HepG2 (cell line): Measurements from ENCODE around the gene GP1BA. TPM values are rescaled to one million over a fixed set of nuclear protein-coding genes. Genes with fewer than 3 reads are reported as not detected.

Source experiments
- CREB1 ChIP-seq, 2 experiments: fragments of 450-650 bp in 1 of 2; IDR thresholded peaks; 2 replicates each; pipeline ENCODE4 v1.6.1; 2016 to 2017; ENCODE audit warnings: control low read depth in 1 of 2, mild to moderate bottlenecking in 1 of 2, missing compliant biosample characterization in 1 of 2, missing genetic modification characterization in 1 of 2
- ELF1 ChIP-seq: sonication (generic); formaldehyde crosslinking; IDR thresholded peaks from 2 replicates; pipeline ENCODE4 v1.4.0; 2020; ENCODE audit warnings: missing genetic modification reagents
- HNRNPK ChIP-seq: fragments of 200-400 bp; formaldehyde crosslinking; IDR thresholded peaks from 2 replicates; pipeline ENCODE4 v1.6.1; 2018; ENCODE audit warnings: low read length, low read depth, moderate library complexity, mild to moderate bottlenecking; ENCODE audit not compliant: poor library complexity, severe bottlenecking
- KAT2B ChIP-seq: fragments of 150-350 bp; IDR thresholded peaks from 2 replicates; pipeline ENCODE4 v1.6.1; 2014; ENCODE audit warnings: low read depth, low read length, borderline replicate concordance
- KDM2A ChIP-seq: sonication (generic); formaldehyde crosslinking; IDR thresholded peaks from 2 replicates; pipeline ENCODE4 v1.4.0; 2020; ENCODE audit warnings: low read depth, missing genetic modification reagents, borderline replicate concordance
- KLF12 ChIP-seq: sonication (generic); formaldehyde crosslinking; IDR thresholded peaks from 2 replicates; pipeline ENCODE4 v1.4.0; 2020; ENCODE audit warnings: missing genetic modification reagents, borderline replicate concordance
- KMT2A ChIP-seq: sonication (generic); formaldehyde crosslinking; IDR thresholded peaks from 2 replicates; pipeline ENCODE4 v1.4.0; 2020; ENCODE audit warnings: missing genetic modification reagents
- MYC ChIP-seq: sonication (generic); formaldehyde crosslinking; IDR thresholded peaks from 2 replicates; pipeline ENCODE4 v1.9.0; 2021; ENCODE audit warnings: missing genetic modification reagents, borderline replicate concordance
- NCOA2 ChIP-seq: sonication (generic); formaldehyde crosslinking; IDR thresholded peaks from 2 replicates; pipeline ENCODE4 v1.8.0; 2022; ENCODE audit warnings: inconsistent platforms
- NFE2L2 ChIP-seq: fragments of 150-350 bp; IDR thresholded peaks from 2 replicates; pipeline ENCODE4 v1.6.1; 2014; ENCODE audit warnings: low read length
- NRL ChIP-seq: sonication (generic); formaldehyde crosslinking; IDR thresholded peaks from 2 replicates; pipeline ENCODE4 v1.5.0; 2020; ENCODE audit warnings: missing genetic modification reagents, mild to moderate bottlenecking, moderate library complexity, borderline replicate concordance
- PAX8 ChIP-seq: sonication (generic); formaldehyde crosslinking; IDR thresholded peaks from 2 replicates; pipeline ENCODE4 v1.8.0; 2022; ENCODE audit warnings: mild to moderate bottlenecking, missing genetic modification reagents, borderline replicate concordance
- PHF20 ChIP-seq: sonication (generic); formaldehyde crosslinking; IDR thresholded peaks from 2 replicates; pipeline ENCODE4 v1.5.0; 2020; ENCODE audit warnings: mild to moderate bottlenecking, missing genetic modification reagents
- TGIF2 ChIP-seq: IDR thresholded peaks from 2 replicates; pipeline ENCODE4 v1.6.1; 2016; ENCODE audit warnings: control low read depth, missing compliant biosample characterization
- THAP11 ChIP-seq: IDR thresholded peaks from 2 replicates; pipeline ENCODE4 v1.6.1; 2016; ENCODE audit warnings: missing biosample characterization, missing genetic modification reagents
- ZBTB38 ChIP-seq: sonication (generic); formaldehyde crosslinking; IDR thresholded peaks from 2 replicates; pipeline ENCODE4 v1.5.1; 2020; ENCODE audit warnings: mild to moderate bottlenecking, missing genetic modification reagents
- ZNF652 ChIP-seq: IDR thresholded peaks from 2 replicates; pipeline ENCODE4 v1.6.1; 2016; ENCODE audit warnings: low read depth, borderline replicate concordance
- ZNF781 ChIP-seq: sonication (generic); formaldehyde crosslinking; IDR thresholded peaks from 2 replicates; pipeline ENCODE4 v1.5.1; 2020; ENCODE audit warnings: borderline replicate concordance, mild to moderate bottlenecking, missing genetic modification reagents; ENCODE audit errors: not compliant biosample characterization
- polyA plus RNA-seq, 8 experiments: library from polyadenylated mRNA; depleted of rRNA in 3 of 8; stranded (reverse) in 7 of 8; unstranded in 1 of 8; fragments of >200 nt; fragmentation: Illumina TruSeq in 4 of 8; extraction: Trizol in 4 of 8; gene quantifications; 2 replicates each; pipeline versions ENCODE4 v1.2.1 to v1.2.3, GENCODE V29; 2011 to 2016; ENCODE audit warnings: low read depth in 4 of 8, missing spikeins in 1 of 8, mixed read lengths in 1 of 8; ENCODE audit not compliant: insufficient read depth in 1 of 8
- total RNA-seq, 5 experiments: library from RNA; depleted of rRNA; stranded (reverse); fragments of >200 nt; fragmentation: Illumina TruSeq; extraction: Trizol; gene quantifications; 2 replicates each; pipeline ENCODE4 v1.2.3, GENCODE V29; 2016; ENCODE audit warnings: low read depth in 1 of 5
- TF ChIP-seq, protein P1 (sequence below): sonication (generic); formaldehyde crosslinking; IDR thresholded peaks from 2 replicates; pipeline ENCODE4 v1.4.0; 2020; ENCODE audit warnings: missing genetic modification reagents
- TF ChIP-seq, protein P2 (sequence below): sonication (generic); formaldehyde crosslinking; IDR thresholded peaks from 2 replicates; pipeline ENCODE4 v1.4.0; 2020; ENCODE audit warnings: mild to moderate bottlenecking, low read depth, missing genetic modification reagents
- TF ChIP-seq, protein P3 (sequence below): sonication (generic); formaldehyde crosslinking; conservative IDR thresholded peaks from 2 replicates; pipeline ENCODE4 v1.8.0; 2022; ENCODE audit warnings: low read depth, missing genetic modification reagents
- TF ChIP-seq, protein P4 (sequence below): sonication (generic); formaldehyde crosslinking; IDR thresholded peaks from 2 replicates; pipeline ENCODE4 v1.5.0; 2020; ENCODE audit warnings: mild to moderate bottlenecking, missing genetic modification reagents
- TF ChIP-seq, protein P5 (sequence below): sonication (generic); formaldehyde crosslinking; IDR thresholded peaks from 2 replicates; pipeline ENCODE4 v1.9.0; 2021; ENCODE audit warnings: missing genetic modification reagents, borderline replicate concordance

The GP1BA gene
- total and polyA plus RNA-seq, 2 of the 13 experiments (the other 11 are each of a cell fraction or from before 2014, with no cell fraction given), result not detected

DNA sequence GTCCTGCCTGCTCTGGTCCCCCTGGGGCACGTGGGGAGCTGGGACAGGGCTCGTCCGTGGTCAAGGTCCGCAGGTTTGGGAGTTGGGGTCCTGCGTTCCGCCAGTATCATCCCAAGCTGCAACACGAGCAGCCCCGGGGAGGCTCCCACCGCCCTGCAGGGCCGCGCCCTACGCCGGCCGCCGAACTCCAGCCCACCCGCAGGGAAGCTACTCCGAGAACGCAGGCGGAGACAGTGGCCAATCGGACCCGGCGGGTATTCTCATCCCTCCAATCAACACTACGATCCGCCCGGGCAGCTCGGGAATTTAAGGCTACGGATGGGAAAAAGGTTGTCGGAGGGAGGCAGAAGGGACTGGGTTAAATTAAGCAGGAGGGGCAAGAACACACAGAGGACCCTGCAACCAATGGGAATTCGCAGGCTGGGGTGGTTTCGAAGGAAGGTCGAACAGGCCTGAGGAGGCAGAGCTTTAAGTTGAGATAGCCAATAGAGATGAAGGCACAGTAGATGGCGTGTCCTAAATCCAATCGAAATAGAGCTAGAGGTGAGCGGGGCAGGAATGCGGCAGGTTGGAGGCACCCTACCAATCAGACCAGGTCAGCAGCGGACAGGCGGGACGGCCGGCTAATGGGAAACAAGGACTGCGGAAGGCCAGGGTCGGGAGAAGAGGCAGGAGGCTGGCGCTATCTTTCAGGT lies 34.9 kb downstream of the GP1BA start (continued):
- TF ChIP-seq, protein P1, sequence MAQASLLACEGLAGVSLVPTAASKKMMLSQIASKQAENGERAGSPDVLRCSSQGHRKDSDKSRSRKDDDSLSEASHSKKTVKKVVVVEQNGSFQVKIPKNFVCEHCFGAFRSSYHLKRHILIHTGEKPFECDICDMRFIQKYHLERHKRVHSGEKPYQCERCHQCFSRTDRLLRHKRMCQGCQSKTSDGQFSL (CRISPR knock-in tag), result no peak
- TF ChIP-seq PHF20 (CRISPR knock-in tag), result peak; percentile 31
- peak; percentile 15; the same call in 1 of the 2 replicates for TF ChIP-seq KMT2A (CRISPR knock-in tag)
- 0 out of 2 replicates have a peak, but pooled peaks have one; percentile 17 for TF ChIP-seq MYC (CRISPR knock-in tag)
- TF ChIP-seq, protein P2, sequence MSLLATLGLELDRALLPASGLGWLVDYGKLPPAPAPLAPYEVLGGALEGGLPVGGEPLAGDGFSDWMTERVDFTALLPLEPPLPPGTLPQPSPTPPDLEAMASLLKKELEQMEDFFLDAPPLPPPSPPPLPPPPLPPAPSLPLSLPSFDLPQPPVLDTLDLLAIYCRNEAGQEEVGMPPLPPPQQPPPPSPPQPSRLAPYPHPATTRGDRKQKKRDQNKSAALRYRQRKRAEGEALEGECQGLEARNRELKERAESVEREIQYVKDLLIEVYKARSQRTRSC (CRISPR knock-in tag), result no peak
- TF ChIP-seq PAX8, result no peak
- TF ChIP-seq CREB1 (IDR thresholded peaks at IDR 0.05), result peak; percentile 85
- TF ChIP-seq CREB1 (CRISPR knock-in tag; IDR thresholded peaks at IDR 0.05), result peak; percentile 85
- TF ChIP-seq NFE2L2, result no peak
- 0 out of 2 replicates have a peak, but pooled peaks have one; percentile 31 for TF ChIP-seq ELF1
- TF ChIP-seq, protein P3, sequence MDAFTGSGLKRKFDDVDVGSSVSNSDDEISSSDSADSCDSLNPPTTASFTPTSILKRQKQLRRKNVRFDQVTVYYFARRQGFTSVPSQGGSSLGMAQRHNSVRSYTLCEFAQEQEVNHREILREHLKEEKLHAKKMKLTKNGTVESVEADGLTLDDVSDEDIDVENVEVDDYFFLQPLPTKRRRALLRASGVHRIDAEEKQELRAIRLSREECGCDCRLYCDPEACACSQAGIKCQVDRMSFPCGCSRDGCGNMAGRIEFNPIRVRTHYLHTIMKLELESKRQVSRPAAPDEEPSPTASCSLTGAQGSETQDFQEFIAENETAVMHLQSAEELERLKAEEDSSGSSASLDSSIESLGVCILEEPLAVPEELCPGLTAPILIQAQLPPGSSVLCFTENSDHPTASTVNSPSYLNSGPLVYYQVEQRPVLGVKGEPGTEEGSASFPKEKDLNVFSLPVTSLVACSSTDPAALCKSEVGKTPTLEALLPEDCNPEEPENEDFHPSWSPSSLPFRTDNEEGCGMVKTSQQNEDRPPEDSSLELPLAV, result no peak
- TF ChIP-seq NCOA2, result peak; percentile 9; the same call in 1 of the 2 replicates
- TF ChIP-seq HNRNPK, result no peak
- no peak for TF ChIP-seq KAT2B
- TF ChIP-seq NRL (CRISPR knock-in tag), result no peak
- peak; percentile 36; the same call in 1 of the 2 replicates for TF ChIP-seq KLF12 (CRISPR knock-in tag)
- TF ChIP-seq, protein P4, sequence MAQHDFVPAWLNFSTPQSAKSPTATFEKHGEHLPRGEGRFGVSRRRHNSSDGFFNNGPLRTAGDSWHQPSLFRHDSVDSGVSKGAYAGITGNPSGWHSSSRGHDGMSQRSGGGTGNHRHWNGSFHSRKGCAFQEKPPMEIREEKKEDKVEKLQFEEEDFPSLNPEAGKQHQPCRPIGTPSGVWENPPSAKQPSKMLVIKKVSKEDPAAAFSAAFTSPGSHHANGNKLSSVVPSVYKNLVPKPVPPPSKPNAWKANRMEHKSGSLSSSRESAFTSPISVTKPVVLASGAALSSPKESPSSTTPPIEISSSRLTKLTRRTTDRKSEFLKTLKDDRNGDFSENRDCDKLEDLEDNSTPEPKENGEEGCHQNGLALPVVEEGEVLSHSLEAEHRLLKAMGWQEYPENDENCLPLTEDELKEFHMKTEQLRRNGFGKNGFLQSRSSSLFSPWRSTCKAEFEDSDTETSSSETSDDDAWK (CRISPR knock-in tag), result no peak
- peak; percentile 20; the same call in 1 of the 2 replicates for TF ChIP-seq TGIF2 (CRISPR knock-in tag)
- TF ChIP-seq, protein P5, sequence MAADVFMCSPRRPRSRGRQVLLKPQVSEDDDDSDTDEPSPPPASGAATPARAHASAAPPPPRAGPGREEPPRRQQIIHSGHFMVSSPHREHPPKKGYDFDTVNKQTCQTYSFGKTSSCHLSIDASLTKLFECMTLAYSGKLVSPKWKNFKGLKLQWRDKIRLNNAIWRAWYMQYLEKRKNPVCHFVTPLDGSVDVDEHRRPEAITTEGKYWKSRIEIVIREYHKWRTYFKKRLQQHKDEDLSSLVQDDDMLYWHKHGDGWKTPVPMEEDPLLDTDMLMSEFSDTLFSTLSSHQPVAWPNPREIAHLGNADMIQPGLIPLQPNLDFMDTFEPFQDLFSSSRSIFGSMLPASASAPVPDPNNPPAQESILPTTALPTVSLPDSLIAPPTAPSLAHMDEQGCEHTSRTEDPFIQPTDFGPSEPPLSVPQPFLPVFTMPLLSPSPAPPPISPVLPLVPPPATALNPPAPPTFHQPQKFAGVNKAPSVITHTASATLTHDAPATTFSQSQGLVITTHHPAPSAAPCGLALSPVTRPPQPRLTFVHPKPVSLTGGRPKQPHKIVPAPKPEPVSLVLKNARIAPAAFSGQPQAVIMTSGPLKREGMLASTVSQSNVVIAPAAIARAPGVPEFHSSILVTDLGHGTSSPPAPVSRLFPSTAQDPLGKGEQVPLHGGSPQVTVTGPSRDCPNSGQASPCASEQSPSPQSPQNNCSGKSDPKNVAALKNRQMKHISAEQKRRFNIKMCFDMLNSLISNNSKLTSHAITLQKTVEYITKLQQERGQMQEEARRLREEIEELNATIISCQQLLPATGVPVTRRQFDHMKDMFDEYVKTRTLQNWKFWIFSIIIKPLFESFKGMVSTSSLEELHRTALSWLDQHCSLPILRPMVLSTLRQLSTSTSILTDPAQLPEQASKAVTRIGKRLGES (CRISPR knock-in tag), result no peak
- peak; percentile 49 for TF ChIP-seq ZNF781 (CRISPR knock-in tag)
- TF ChIP-seq KDM2A (CRISPR knock-in tag), result peak; percentile 45; the same call in 1 of the 2 replicates
- TF ChIP-seq THAP11 (CRISPR knock-in tag), result peak; percentile 75; the same call in 1 of the 2 replicates
- TF ChIP-seq ZBTB38, result peak; percentile 57
- peak; percentile 97 for TF ChIP-seq ZNF652 (CRISPR knock-in tag)
